Measurements from ENCODE around the gene PRR12. TPM values are rescaled to one million over a fixed set of nuclear protein-coding genes. Genes with fewer than 3 reads are reported as not detected.

Gene PRR12
- total and polyA plus RNA-seq, 2 donors (not counting 1 experiment from before 2014, with no cell fraction given), result 8.4 to 70.7 TPM

GRCh38 chr19:49591731-49592485 is 926 bp downstream of the PRR12 start:
- no peaks in the 10 kb centered on the region for H3K27me3 Mint-ChIP-seq
- WGBS (ENCODE audit: insufficient coverage), result 0% methylated on average over 36 of the region's 51 CpGs
- H3K4me1 Mint-ChIP-seq, result peaks cover 27% of the 10 kb centered on the region
- no peak for ATAC-seq (ENCODE audit: low read depth)
- TF ChIP-seq EZH2 (IDR thresholded peaks at IDR 0.05; ENCODE audit: borderline replicate concordance, insufficient read depth, low read depth, low read length, poor library complexity, severe bottlenecking) (no peak), CTCF (IDR thresholded peaks at IDR 0.05) (no peak)
- Histone ChIP-seq H3K27me3 (replicated peaks in 1 of 4; ENCODE audit: control extremely low read depth in 1 of 4, control insufficient read depth in 3 of 4, insufficient read depth in 4 of 4, low read length in 3 of 4) (no peaks in the 10 kb centered on the region), H3K4me2 (replicated peaks; ENCODE audit: low read depth, low read length, poor library complexity, severe bottlenecking) (peak overlapping the region; percentile 89), H3K9me3 (ENCODE audit: control extremely low read depth in 1 of 3, control insufficient read depth in 2 of 3, insufficient read depth in 1 of 3, low read length in 2 of 3) (no peaks in the 10 kb centered on the region), H3K4me1 (ENCODE audit: control insufficient read depth in 2 of 2, insufficient read depth in 2 of 2, low read length in 2 of 2) (peaks cover 16 to 26% of the 10 kb centered on the region in 2 donors), H3K79me2 (ENCODE audit: control insufficient read depth, insufficient read depth, low read length) (peaks cover 53% of the 10 kb centered on the region), H3K4me3 (ENCODE audit: control extremely low read depth in 1 of 5, extremely low read depth in 1 of 5, insufficient read depth in 1 of 5, low read depth in 2 of 5, low read length in 4 of 5) (peak overlapping the region; percentile 69 to 85 (median 74)), H3K27ac (ENCODE audit: low read length in 2 of 2) (peak overlapping the region; percentile 18 to 50), H3K9ac (ENCODE audit: low read length) (peak overlapping the region; percentile 82), H3K36me3 (replicated peaks in 1 of 2; ENCODE audit: control extremely low read depth in 1 of 2, control insufficient read depth in 1 of 2, extremely low read depth in 1 of 2, insufficient read depth in 2 of 2, low read length in 1 of 2) (peaks cover 0 to 21% of the 10 kb centered on the region in 2 experiments), H4K20me1 (ENCODE audit: control insufficient read depth, insufficient read depth, low read length, poor library complexity, severe bottlenecking) (peaks cover 53% of the 10 kb centered on the region), H2AFZ (ENCODE audit: insufficient read depth, low read depth, low read length, poor library complexity, severe bottlenecking) (peak overlapping the region; percentile 60)
- ChIA-PET POLR2A (interaction anchor here (0.8 to 3.7 kb wide), 3 partner anchors 11 to 73 kb away, joined by 6 to 26 read pairs (median 7); partner anchors contain the start of genes NOSIP, PRRG2 and RRAS), CTCF (interaction anchor here (3.2 kb wide), 1 partner anchor 11 kb away, joined by 15 read pairs; the partner anchor contains the start of genes NOSIP and PRRG2)
- intact Hi-C loops (cut with micrococcal nuclease), result loop anchor here (2.0 to 5.0 kb wide), 2 partner anchors 285 to 1335 kb away; partner anchors contain the start of genes AKT1S1, CARD8 and TBC1D17
- DNase-seq, result peak; percentile 70
- H3K9me3 Mint-ChIP-seq (ENCODE audit: insufficient read depth), result no peaks in the 10 kb centered on the region
- H3K27ac Mint-ChIP-seq, result peak overlapping the region; percentile 86
- peak overlapping the region; percentile 84 for H3K4me3 Mint-ChIP-seq
